Naive thymus-derived CD8-positive, alpha-beta T cell (primary cell): ENCODE results near the gene SYNGR2. TPM values are rescaled to one million over a fixed set of nuclear protein-coding genes. Genes with fewer than 3 reads are reported as not detected.
A peak's percentile ranks its signal among the peaks of the same experiment; 100 is the strongest.
"Not testable (repeated sequence)": the region's sequence is repeated elsewhere in the genome, so short reads cannot be mapped to it uniquely, and the experiment has no call there.

Source experiments
- ATAC-seq, 2 donors: fragments of 150-1000 bp; cut with Tn5 transposase in 1 of 2; sonication (Bioruptor Pico), chemical (Tn5 transposase) in 1 of 2; 1 replicate in 1 of 2; 2 replicates in 1 of 2; pipeline ENCODE4 v1.10.0; 2021; ENCODE audit warnings: mild to moderate bottlenecking in 2 of 2, moderate library complexity in 2 of 2
- POLR2A ChIA-PET: fragments of 350-600 bp; sonication (Branson Sonifier 250); formaldehyde crosslinking; loops from one replicate; lab custom pipeline; 2021; ENCODE audit warnings: antibody characterized with exemption; lab: Charles Lee
- DNase-seq, 10 donors: peaks; one replicate each; pipeline versions ENCODE4 v3.0.0 to v3.0.0-alpha.2; 2020 to 2022
- H3K27ac Mint-ChIP-seq, 10 donors: one replicate each; pipeline ENCODE4 v1.8.0; 2020 to 2022; ENCODE audit warnings: mild to moderate bottlenecking in 10 of 10, mixed read lengths in 10 of 10, moderate library complexity in 4 of 10, inconsistent platforms in 1 of 10
- H3K27me3 Mint-ChIP-seq, 5 donors: one replicate each; pipeline ENCODE4 v1.8.0; 2021 to 2022; ENCODE audit warnings: mixed read lengths in 5 of 5
- H3K36me3 Mint-ChIP-seq, 3 donors: one replicate each; pipeline ENCODE4 v1.8.0; 2020 to 2022; ENCODE audit warnings: mixed read lengths in 3 of 3, mild to moderate bottlenecking in 2 of 3, inconsistent platforms in 1 of 3
- H3K4me1 Mint-ChIP-seq, 4 donors: one replicate each; pipeline ENCODE4 v1.8.0; 2021 to 2022; ENCODE audit warnings: mixed read lengths in 4 of 4
- H3K4me3 Mint-ChIP-seq, 10 donors: one replicate each; pipeline ENCODE4 v1.8.0; 2020 to 2022; ENCODE audit warnings: mild to moderate bottlenecking in 10 of 10, mixed read lengths in 10 of 10, moderate library complexity in 6 of 10, inconsistent platforms in 1 of 10
- H3K9me3 Mint-ChIP-seq, 9 donors: one replicate each; pipeline ENCODE4 v1.8.0; 2020 to 2022; ENCODE audit warnings: mixed read lengths in 9 of 9, mild to moderate bottlenecking in 3 of 9, inconsistent platforms in 1 of 9, moderate library complexity in 1 of 9
- polyA plus RNA-seq, 3 donors: library from polyadenylated mRNA; unstranded; fragments of 300-500 nt; fragmentation: Illumina TruSeq; gene quantifications; one replicate each; pipeline ENCODE4 v1.2.3, GENCODE V29; 2021
- total RNA-seq, 8 experiments: library from RNA in 2 of 8; stranded (reverse) in 2 of 8; gene quantifications; one replicate each; pipeline ENCODE4 v1.2.3 and lab custom pipeline; 2021 to 2026

SYNGR2 gene
- total and polyA plus RNA-seq, 5 experiments from 2014 or later, result 58.1 to 108 (median 88.4) TPM

- Mint-ChIP-seq H3K4me3 (peak overlapping the region; percentile 58 to 85 (median 68)), H3K27me3 (no peaks in the 10 kb centered on the region), H3K36me3 (peaks cover 0 to 18% (median 0%) of the 10 kb centered on the region in 3 donors), H3K27ac (peak overlapping the region; percentile 47 to 93 (median 76)), H3K9me3 (no peaks in the 10 kb centered on the region), H3K4me1 (peaks cover 26 to 49% (median 47%) of the 10 kb centered on the region in 4 donors)
- peak in 6 of 10 donors; percentile 29 to 73 (median 58) for DNase-seq
- ATAC-seq, result peak; percentile 63
- POLR2A ChIA-PET, result interaction anchor here (0.5 to 12.1 kb wide), 13 partner anchors 12 to 1462 kb away, joined by 3 to 122 read pairs (median 5); partner anchors contain the start of genes TMC6 and TMC8
Measured at GRCh38 chr17:78168903-78169793, 767 bp downstream of the SYNGR2 start.

GRCh38 chr17:78170692-78171590, 2.6 kb downstream of the SYNGR2 start:
- Mint-ChIP-seq H3K9me3 (no peaks in the 10 kb centered on the region), H3K4me3 (peak overlapping the region; percentile 26 to 85 (median 66)), H3K27ac (peak overlapping the region in 9 of 10 donors; percentile 63 to 89 (median 76)), H3K27me3 (no peaks in the 10 kb centered on the region), H3K36me3 (peaks cover 0 to 18% (median 0%) of the 10 kb centered on the region in 3 donors), H3K4me1 (peaks cover 27 to 58% (median 56%) of the 10 kb centered on the region in 4 donors)
- POLR2A ChIA-PET, result interaction anchor here (0.6 to 12.1 kb wide), 7 partner anchors 10 to 62 kb away, joined by 3 to 122 read pairs (median 4); partner anchors contain the start of genes TK1, TMC6 and TMC8
- ATAC-seq (no peak), DNase-seq (no peak)

GRCh38 chr17:78171591-78172248, 3.3 kb downstream of the SYNGR2 start:
- Mint-ChIP-seq H3K4me1 (peaks cover 29 to 66% (median 64%) of the 10 kb centered on the region in 4 donors), H3K27ac (peak overlapping the region in 7 of 10 donors; percentile 31 to 94 (median 73)), H3K36me3 (peaks cover 0 to 18% (median 0%) of the 10 kb centered on the region in 3 donors), H3K4me3 (peak overlapping the region in 7 of 10 donors; percentile 7 to 62 (median 33))
- not testable (repeated sequence) for ATAC-seq, H3K27me3 Mint-ChIP-seq, H3K9me3 Mint-ChIP-seq
- POLR2A ChIA-PET, result interaction anchor here (0.6 to 12.1 kb wide), 7 partner anchors 10 to 62 kb away, joined by 3 to 122 read pairs (median 4); partner anchors contain the start of genes TK1, TMC6 and TMC8
- DNase-seq, result peak in 1 of 10 donors; percentile 9

GRCh38 chr17:78172249-78173051, 4.1 kb downstream of the SYNGR2 start:
- ATAC-seq (no peak), DNase-seq (no peak)
- Mint-ChIP-seq H3K4me3 (peak overlapping the region in 7 of 10 donors; percentile 15 to 60 (median 33)), H3K36me3 (peaks cover 0 to 18% (median 0%) of the 10 kb centered on the region in 3 donors), H3K27me3 (no peaks in the 10 kb centered on the region), H3K9me3 (no peaks in the 10 kb centered on the region), H3K27ac (peak overlapping the region; percentile 31 to 94 (median 88)), H3K4me1 (peaks cover 29 to 68% (median 68%) of the 10 kb centered on the region in 4 donors)
- POLR2A ChIA-PET, result interaction anchor here (0.9 to 12.1 kb wide), 5 partner anchors 14 to 45 kb away, joined by 3 to 122 read pairs (median 4); partner anchors contain the start of genes AFMID, TK1, TMC6 and TMC8

- DNase-seq, result peak in 2 of 10 donors; percentile 30 to 34
- Mint-ChIP-seq H3K27me3 (no peaks in the 10 kb centered on the region), H3K36me3 (peaks cover 0 to 18% (median 0%) of the 10 kb centered on the region in 3 donors), H3K9me3 (no peaks in the 10 kb centered on the region), H3K4me3 (peak overlapping the region in 8 of 10 donors; percentile 21 to 75 (median 46)), H3K4me1 (peaks cover 29 to 68% (median 68%) of the 10 kb centered on the region in 4 donors), H3K27ac (peak overlapping the region; percentile 69 to 94 (median 88))
- peak; percentile 13 to 45 for ATAC-seq
- POLR2A ChIA-PET, result interaction anchor here (0.9 to 12.1 kb wide), 3 partner anchors 14 to 46 kb away, joined by 3 to 122 read pairs (median 4); partner anchors contain the start of genes AFMID, TK1, TMC6 and TMC8
Measured at GRCh38 chr17:78173097-78173715, 4.8 kb downstream of the SYNGR2 start.

- ATAC-seq (no peak), DNase-seq (no peak)
- no peak overlapping the region for H3K4me3 Mint-ChIP-seq
- H3K36me3 Mint-ChIP-seq, result peaks cover 0 to 18% (median 0%) of the 10 kb centered on the region in 3 donors
- no peaks in the 10 kb centered on the region for H3K9me3 Mint-ChIP-seq
- H3K4me1 Mint-ChIP-seq, result peaks cover 29 to 73% (median 65%) of the 10 kb centered on the region in 4 donors
- POLR2A ChIA-PET, result interaction anchor here (1.5 to 12.1 kb wide), 4 partner anchors 35 to 62 kb away, joined by 10 to 122 read pairs (median 42); partner anchors contain the start of genes TMC6 and TMC8
- H3K27ac Mint-ChIP-seq, result peak overlapping the region in 5 of 10 donors; percentile 3 to 92 (median 87)
- no peaks in the 10 kb centered on the region for H3K27me3 Mint-ChIP-seq
Measured at GRCh38 chr17:78174346-78174869, 6.0 kb downstream of the SYNGR2 start.

GRCh38 chr17:78174870-78175642, 6.7 kb downstream of the SYNGR2 start:
- Mint-ChIP-seq H3K4me1 (peaks cover 29 to 71% (median 59%) of the 10 kb centered on the region in 4 donors), H3K27me3 (no peaks in the 10 kb centered on the region), H3K27ac (peak overlapping the region in 4 of 10 donors; percentile 60 to 90 (median 68)), H3K36me3 (peaks cover 0 to 18% (median 0%) of the 10 kb centered on the region in 3 donors), H3K9me3 (no peaks in the 10 kb centered on the region), H3K4me3 (peak overlapping the region in 1 of 10 donors; percentile 38)
- ATAC-seq, result no peak
- DNase-seq, result no peak
- POLR2A ChIA-PET, result interaction anchor here (0.6 to 12.1 kb wide), 7 partner anchors 32 to 1627 kb away, joined by 3 to 122 read pairs (median 14); partner anchors contain the start of genes TMC6 and TMC8

GRCh38 chr17:78175643-78175981, 7.2 kb downstream of the SYNGR2 start:
- POLR2A ChIA-PET, result interaction anchor here (0.5 to 12.1 kb wide), 7 partner anchors 23 to 63 kb away, joined by 3 to 122 read pairs (median 14); partner anchors contain the start of genes TMC6 and TMC8
- H3K36me3 Mint-ChIP-seq, result peaks cover 0 to 18% (median 0%) of the 10 kb centered on the region in 3 donors

GRCh38 chr17:78176548-78177025, 8.2 kb downstream of the SYNGR2 start:
- POLR2A ChIA-PET, result interaction anchor here (0.6 to 12.1 kb wide), 14 partner anchors 21 to 85 kb away, joined by 3 to 122 read pairs (median 3); partner anchors contain the start of genes TMC6 and TMC8
- DNase-seq (peak; percentile 60 to 85 (median 74)), ATAC-seq (peak; percentile 85 to 93)
- Mint-ChIP-seq H3K4me1 (peaks cover 30 to 65% (median 48%) of the 10 kb centered on the region in 4 donors), H3K9me3 (no peaks in the 10 kb centered on the region), H3K27me3 (no peaks in the 10 kb centered on the region), H3K36me3 (peaks cover 0 to 15% (median 0%) of the 10 kb centered on the region in 3 donors), H3K4me3 (peak overlapping the region in 1 of 10 donors; percentile 19), H3K27ac (peak overlapping the region in 1 of 10 donors; percentile 27)

More at GRCh38 chr17:78175643-78175981, 7.2 kb downstream of the SYNGR2 start:
- H3K27ac Mint-ChIP-seq, result peak overlapping the region in 2 of 10 donors; percentile 43 to 57
- peak overlapping the region in 1 of 10 donors; percentile 26 for H3K4me3 Mint-ChIP-seq
- no peaks in the 10 kb centered on the region for H3K9me3 Mint-ChIP-seq
- peaks cover 32 to 71% (median 57%) of the 10 kb centered on the region in 4 donors for H3K4me1 Mint-ChIP-seq
- DNase-seq (no peak), ATAC-seq (no peak)
- no peaks in the 10 kb centered on the region for H3K27me3 Mint-ChIP-seq
